ENCODE data around the gene ZNF521. TPM values are rescaled to one million over a fixed set of nuclear protein-coding genes. Genes with fewer than 3 reads are reported as not detected.

The ZNF521 gene
- total RNA-seq, 1 experiment from 2014 or later = not detected

- Histone ChIP-seq H3K27me3 (replicated peaks; ENCODE audit: insufficient read depth, low read depth, low read length, poor library complexity) (peaks cover 3% of the 10 kb centered on the region), H3K27ac (ENCODE audit: low read depth, low read length, poor library complexity, severe bottlenecking) (no peak overlapping the region), H3K36me3 (ENCODE audit: insufficient read depth, low read length, poor library complexity, severe bottlenecking) (no peaks in the 10 kb centered on the region), H3K4me1 (ENCODE audit: insufficient read depth, low read length, poor library complexity, severe bottlenecking) (no peaks in the 10 kb centered on the region), H3K9me3 (ENCODE audit: low read depth, low read length, poor library complexity, severe bottlenecking) (no peaks in the 10 kb centered on the region), H3K4me3 (ENCODE audit: low read depth, low read length, poor library complexity, severe bottlenecking) (no peak overlapping the region)
- no TSS peak for BruUV-seq (replicated peaks)
- DNase-seq (ENCODE audit: low spot score) = no peak
- intact Hi-C loops (cut with micrococcal nuclease; ENCODE audit: unreplicated experiment) = no loop called here
- CTCF ChIA-PET = no interaction called here
- POLR2A ChIA-PET (ENCODE audit: low non-redundant PET) = no interaction called here
- TF ChIP-seq EZH2 (IDR thresholded peaks at IDR 0.05; ENCODE audit: borderline replicate concordance, low read depth, low read length, poor library complexity, severe bottlenecking) = no peak
- TF ChIP-seq CTCF (conservative IDR thresholded peaks at IDR 0.05; ENCODE audit: low read depth, low read length) = no peak
Observed at GRCh38 chr18:25256439-25256838, 95.5 kb downstream of the ZNF521 start.

DNA sequence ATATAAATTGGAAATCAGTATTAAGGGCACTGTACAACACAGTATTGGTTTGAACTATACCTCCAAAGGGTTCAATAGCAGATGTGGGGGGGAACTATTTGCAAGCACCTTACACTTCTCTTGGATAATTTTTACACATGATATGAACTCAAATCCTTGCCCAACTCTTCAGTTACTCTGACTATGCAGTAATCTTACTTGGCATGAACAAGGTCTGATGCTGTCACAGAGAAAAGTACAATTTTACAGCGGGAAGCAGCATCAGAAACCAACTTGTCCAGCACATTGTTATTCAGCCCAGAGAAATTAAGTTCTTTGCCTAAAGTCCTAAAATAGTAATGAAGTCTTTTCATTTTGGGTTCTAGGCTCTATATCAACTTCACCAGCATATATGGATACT lies 98.2 kb downstream of the ZNF521 start:
- no TSS peak for BruUV-seq (replicated peaks)
- Histone ChIP-seq H3K27me3 (replicated peaks; ENCODE audit: insufficient read depth, low read depth, low read length, poor library complexity) (peaks cover 3% of the 10 kb centered on the region), H3K4me1 (ENCODE audit: insufficient read depth, low read length, poor library complexity, severe bottlenecking) (no peaks in the 10 kb centered on the region), H3K36me3 (ENCODE audit: insufficient read depth, low read length, poor library complexity, severe bottlenecking) (no peaks in the 10 kb centered on the region), H3K27ac (ENCODE audit: low read depth, low read length, poor library complexity, severe bottlenecking) (no peak overlapping the region), H3K9me3 (ENCODE audit: low read depth, low read length, poor library complexity, severe bottlenecking) (no peaks in the 10 kb centered on the region), H3K4me3 (ENCODE audit: low read depth, low read length, poor library complexity, severe bottlenecking) (no peak overlapping the region)
- CTCF ChIA-PET = no interaction called here
- no peak for DNase-seq (ENCODE audit: low spot score)
- intact Hi-C loops (cut with micrococcal nuclease; ENCODE audit: unreplicated experiment) = no loop called here
- POLR2A ChIA-PET (ENCODE audit: low non-redundant PET) = no interaction called here
- TF ChIP-seq EZH2 (IDR thresholded peaks at IDR 0.05; ENCODE audit: borderline replicate concordance, low read depth, low read length, poor library complexity, severe bottlenecking) = no peak
- no peak for TF ChIP-seq CTCF (conservative IDR thresholded peaks at IDR 0.05; ENCODE audit: low read depth, low read length)

DNA sequence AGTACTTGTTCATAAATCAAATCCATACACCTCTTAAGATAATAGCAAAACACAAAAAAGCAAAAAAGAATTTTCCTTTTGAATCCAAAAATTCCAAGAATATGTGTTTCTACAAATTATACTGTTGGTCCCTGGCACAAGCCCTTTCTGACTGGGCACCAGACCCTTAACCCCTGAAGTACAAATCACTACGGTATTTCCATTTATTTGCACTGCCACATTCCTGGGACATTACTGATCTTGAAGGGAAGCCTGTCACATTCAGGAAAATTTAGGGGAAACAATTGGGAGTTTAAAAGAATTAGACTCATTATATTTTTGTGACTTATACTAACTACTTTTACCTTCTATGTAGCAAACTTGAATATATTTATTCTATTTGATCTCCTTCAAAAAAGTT lies 98.8 kb downstream of the ZNF521 start:
- H3K36me3 ChIP-seq (ENCODE audit: insufficient read depth, low read length, poor library complexity, severe bottlenecking) = no peaks in the 10 kb centered on the region
- intact Hi-C loops (cut with micrococcal nuclease; ENCODE audit: unreplicated experiment) = no loop called here
- DNase-seq (ENCODE audit: low spot score) = no peak
- no TSS peak for BruUV-seq (replicated peaks)
- H3K4me1 ChIP-seq (ENCODE audit: insufficient read depth, low read length, poor library complexity, severe bottlenecking) = no peaks in the 10 kb centered on the region
- H3K27ac ChIP-seq (ENCODE audit: low read depth, low read length, poor library complexity, severe bottlenecking) = no peak overlapping the region
- no peak overlapping the region for H3K4me3 ChIP-seq (ENCODE audit: low read depth, low read length, poor library complexity, severe bottlenecking)
- peaks cover 3% of the 10 kb centered on the region for H3K27me3 ChIP-seq (replicated peaks; ENCODE audit: insufficient read depth, low read depth, low read length, poor library complexity)
- no peaks in the 10 kb centered on the region for H3K9me3 ChIP-seq (ENCODE audit: low read depth, low read length, poor library complexity, severe bottlenecking)
- no peak for TF ChIP-seq EZH2 (IDR thresholded peaks at IDR 0.05; ENCODE audit: borderline replicate concordance, low read depth, low read length, poor library complexity, severe bottlenecking)
- no peak for TF ChIP-seq CTCF (conservative IDR thresholded peaks at IDR 0.05; ENCODE audit: low read depth, low read length)
- ChIA-PET CTCF (no interaction called here), POLR2A (ENCODE audit: low non-redundant PET) (no interaction called here)
